Dermis microvascular lymphatic vessel endothelial cell (primary cell): ENCODE measurements around the gene FLOT2. TPM values are rescaled to one million over a fixed set of nuclear protein-coding genes. Genes with fewer than 3 reads are reported as not detected.
"Not testable (repeated sequence)": the region's sequence is repeated elsewhere in the genome, so short reads cannot be mapped to it uniquely, and the experiment has no call there.

Experiments
- DNase-seq, 2 donors: peaks; one replicate each; pipeline versions ENCODE4 v3.0.0 to v3.0.0-alpha.2; 2010; ENCODE audit warnings: low read depth in 2 of 2
- total RNA-seq: library from RNA; depleted of rRNA; stranded (reverse); fragments of >200 nt; gene quantifications from 2 replicates; pipeline ENCODE4 v1.2.1, GENCODE V29; 2014

The FLOT2 gene
- total RNA-seq, 1 donor from 2014 or later = 89.9 TPM

GRCh38 chr17:28877150-28877711, 20.3 kb downstream of the FLOT2 start:
- DNase-seq = not testable (repeated sequence)

DNA sequence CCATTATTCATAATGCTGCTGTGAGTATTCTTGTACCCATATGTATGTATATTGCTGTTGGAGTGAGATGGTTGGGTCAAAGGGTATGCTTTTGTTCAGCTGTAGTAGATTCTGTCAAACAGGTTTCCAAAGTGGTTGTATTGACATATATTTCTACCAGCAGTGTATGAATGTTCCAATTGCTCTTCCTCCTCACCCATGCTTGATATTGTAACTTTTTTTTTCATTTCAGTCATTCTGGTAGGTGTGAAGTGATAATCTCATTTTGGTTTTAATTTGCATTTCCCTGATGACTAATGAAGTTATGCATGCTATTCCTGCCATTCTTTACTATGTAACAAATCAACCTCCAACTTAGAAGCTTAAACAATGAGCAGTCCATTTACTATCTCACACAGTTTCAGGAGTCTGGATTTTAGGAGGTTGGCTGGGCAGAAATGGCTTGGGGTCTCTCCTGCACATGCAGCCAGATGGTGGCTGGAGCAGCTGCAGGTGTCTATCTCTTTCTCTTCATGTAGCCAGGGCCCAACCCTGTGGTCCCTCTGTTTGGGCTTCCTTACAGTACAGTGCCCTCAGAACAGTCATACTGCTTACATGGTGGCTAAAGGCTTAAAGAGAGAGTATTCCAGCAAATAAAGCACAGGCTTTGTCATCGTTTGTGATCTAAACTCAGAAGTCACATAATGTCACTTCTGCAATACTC, 21.5 kb downstream of the FLOT2 start:
- DNase-seq = no peak

DNA sequence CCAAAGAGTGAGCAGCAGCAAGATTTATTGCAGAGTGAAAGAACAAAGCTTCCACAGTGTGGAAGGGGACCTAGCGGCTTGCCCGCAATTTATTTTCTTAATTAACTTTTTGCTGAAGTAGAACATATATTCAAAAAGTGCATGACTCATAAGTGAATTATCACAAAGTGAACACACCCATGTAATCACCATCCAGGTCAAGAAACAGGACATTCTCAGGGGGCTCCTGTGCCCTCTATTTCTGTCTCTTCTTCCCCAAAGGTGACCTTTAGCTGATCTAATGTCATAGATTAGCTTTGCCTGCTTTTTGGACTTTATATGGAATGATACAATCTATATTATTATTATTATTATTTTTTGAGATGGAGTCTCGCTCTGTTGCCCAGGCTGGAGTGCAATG, 22.8 kb downstream of the FLOT2 start:
- no peak for DNase-seq

GRCh38 chr17:28873839-28874238, 23.7 kb downstream of the FLOT2 start:
- DNase-seq = no peak

DNA sequence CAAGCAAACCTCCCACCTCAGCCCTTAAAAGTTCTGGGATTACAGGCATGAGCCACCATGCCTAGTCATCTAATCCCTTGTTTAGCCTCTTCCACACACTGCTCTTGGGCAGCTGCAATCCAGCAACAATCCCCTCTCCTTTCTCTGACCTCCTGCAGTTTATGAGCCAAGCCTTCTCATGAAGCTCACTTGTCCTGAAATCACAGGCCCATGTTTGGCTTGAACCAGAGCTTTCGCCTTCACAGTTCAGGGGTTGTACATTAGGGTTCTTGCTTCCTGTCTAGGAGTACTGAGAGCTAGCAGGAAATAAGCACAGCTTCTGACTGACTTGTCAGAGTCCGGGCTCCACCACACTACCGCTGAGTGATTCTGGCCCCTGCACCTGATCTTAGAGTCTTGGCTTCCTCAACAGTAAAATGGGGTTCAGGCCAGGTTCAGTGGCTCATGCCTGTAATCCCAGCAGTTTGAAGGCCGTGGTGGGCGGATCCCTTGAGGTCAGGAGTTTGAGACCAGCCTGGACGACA, 26.4 kb downstream of the FLOT2 start:
- DNase-seq = no peak

DNA sequence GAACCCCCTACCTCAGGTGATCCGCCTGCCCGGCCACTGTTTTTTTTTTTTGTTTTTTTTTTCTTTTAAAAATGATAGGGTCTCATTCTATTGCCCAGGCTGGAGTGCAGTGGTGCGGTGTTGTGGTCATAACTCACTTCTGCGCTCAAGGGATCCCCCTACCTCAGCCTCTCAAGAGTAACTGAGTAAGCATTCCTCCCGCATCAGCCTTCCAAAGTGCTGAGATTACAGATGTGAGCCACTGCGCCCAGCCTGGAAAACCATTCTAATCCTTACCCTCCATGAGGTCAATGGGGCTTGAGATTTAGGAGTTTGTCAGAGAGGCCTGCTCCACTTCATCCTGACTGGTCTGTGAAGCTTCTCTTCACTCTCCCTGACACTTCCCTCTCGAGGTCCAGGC, 30.3 kb downstream of the FLOT2 start:
- DNase-seq = no peak

GRCh38 chr17:28865946-28866752, 31.4 kb downstream of the FLOT2 start:
- peak in 1 of 2 donors; percentile 82 for DNase-seq

DNA sequence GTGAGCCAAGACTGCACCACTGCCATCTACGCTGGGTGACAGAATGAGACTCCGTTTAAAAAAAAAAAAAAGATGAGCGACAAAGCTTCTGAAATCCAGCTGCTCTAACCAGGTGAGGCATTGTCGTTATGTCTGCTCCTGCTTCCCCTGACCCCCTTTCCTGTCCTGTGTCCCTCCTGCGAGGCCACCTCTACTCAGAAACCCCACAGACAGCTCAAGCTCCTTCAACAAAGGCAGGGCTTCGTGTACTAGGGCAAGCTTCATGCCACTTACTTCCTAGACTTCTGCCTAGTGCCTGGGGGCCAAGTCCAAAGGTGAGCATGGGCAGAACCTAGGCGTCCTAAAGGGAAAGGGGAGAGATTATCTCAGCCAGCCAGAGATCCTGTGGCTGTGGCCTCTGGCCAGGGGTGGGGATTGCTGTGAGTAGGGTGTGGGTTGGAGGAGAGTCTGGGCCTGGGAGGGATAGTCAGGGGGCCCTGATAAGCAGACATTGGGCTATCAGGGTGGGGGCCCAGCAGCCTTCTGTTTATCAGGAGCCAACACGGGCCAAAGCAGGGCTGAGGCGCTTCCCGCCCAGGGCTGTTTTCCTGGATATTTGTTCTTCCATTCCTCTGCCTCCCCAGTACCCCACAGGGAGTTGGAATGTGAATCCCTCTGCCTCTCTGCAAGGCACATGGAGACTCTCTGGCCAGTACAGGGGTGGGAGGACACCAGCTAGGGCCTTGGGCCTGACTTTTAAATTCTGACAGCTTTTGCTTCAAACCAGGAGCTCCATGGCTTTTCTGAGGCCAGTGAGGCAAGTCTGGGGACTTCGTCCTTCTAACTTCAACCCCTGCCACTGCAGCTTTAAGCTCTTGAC, 32.3 kb downstream of the FLOT2 start:
- peak in 1 of 2 donors; percentile 23 for DNase-seq

- no peak for DNase-seq
These were observed 33.6 kb downstream of the FLOT2 start for GRCh38 chr17:28863953-28864352.

GRCh38 chr17:28862561-28862960, 35.0 kb downstream of the FLOT2 start:
- DNase-seq = no peak

DNA sequence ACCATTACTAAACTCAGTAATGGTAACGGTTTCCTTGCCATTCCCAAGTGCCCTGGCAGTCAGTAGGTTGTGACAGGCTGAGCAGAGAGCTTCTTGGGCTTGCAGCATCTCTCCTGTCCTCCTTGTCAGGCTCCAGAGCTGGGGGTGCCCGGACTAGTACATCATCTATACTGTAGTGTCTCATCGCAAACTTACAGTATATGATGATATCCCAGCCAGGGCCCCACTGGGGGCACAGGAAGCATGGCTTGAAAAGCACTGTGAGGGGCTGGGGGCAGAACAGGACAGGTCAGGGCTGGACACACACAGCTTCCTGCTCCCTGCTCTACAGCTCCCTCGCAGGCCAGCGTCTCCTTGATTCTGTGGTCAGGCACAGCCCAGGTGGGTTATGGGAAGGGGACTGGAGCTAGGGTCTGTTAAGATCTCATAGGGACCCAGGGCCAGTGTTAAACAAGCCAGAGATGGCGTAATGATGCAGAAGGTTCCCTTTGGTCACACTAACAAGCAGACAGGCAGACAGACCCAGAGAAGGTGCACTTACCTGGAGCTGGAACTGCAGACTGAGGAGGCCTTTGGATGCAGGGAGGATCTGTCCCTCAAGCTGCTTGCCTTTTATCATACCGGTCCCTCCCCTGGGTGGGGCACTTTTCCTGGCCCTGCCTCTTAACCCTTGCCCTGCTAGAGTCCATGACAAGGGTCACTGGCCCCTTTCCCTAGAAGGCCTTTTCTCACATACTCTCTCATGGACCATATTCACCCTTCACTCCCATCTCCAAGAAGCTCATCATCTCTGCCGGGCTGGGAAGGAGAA, 35.9 kb downstream of the FLOT2 start:
- DNase-seq = no peak

GRCh38 chr17:28860363-28860808, 37.1 kb downstream of the FLOT2 start:
- DNase-seq = no peak

DNA sequence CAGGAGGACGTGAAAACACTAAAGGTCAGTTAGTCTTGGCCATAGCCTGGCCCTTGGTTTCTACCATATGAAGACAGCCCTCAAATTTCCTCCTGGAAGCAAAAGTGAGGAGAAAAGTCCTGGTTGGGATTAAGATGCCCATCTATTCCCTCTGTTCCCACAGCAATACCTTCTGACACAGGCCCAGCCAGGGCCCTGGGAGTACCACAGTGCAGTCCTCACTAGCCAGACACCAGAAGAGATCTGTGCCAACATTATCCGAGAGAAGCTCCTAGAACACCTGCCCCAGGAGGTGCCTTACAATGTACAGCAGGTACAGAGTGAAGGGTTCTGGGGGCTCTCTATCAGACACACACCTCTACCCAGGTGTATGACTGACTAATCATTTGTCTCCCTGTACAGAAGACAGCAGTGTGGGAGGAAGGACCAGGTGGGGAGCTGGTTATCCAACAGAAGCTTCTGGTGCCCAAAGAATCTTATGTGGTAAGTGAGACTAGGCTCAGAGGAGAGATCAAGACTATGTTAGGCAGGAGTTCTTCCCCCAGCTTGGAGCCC, 38.7 kb downstream of the FLOT2 start:
- DNase-seq = no peak

DNA sequence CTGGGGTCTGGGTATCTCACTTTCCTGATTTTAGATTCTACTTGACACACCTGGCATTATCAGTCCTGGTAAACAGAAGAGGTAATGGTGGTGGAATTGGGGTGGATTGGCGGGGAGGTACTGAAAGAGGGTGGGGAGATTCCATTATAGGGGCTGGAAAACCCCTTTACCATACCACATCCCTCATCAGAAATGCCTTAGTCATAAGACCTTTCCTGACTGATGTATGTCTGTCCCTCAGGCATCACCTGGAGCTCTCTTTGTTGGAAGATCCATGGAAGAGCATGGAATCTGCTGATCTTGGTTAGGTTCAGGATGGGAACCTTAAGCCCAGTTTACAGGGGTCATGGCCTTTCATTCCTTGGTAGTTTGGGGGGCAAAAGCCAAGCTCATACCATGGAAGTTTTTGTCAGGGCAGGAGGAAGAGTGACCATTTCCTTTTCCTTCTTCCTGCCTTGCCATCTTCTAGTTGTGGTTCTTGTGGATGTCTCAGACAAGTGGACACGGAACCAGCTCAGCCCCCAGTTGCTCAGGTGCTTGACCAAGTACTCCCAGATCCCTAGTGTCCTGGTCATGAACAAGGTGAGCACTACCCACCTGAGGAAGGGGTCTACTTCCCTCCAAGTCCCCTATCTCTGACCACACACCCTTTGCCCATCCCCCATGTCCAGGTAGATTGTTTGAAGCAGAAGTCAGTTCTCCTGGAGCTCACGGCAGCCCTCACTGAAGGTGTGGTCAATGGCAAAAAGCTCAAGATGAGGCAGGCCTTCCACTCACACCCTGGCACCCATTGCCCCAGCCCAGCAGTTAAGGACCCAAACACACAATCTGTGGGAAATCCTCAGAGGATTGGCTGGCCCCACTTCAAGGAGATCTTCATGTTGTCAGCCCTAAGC, 39.4 kb downstream of the FLOT2 start:
- DNase-seq = no peak

DNA sequence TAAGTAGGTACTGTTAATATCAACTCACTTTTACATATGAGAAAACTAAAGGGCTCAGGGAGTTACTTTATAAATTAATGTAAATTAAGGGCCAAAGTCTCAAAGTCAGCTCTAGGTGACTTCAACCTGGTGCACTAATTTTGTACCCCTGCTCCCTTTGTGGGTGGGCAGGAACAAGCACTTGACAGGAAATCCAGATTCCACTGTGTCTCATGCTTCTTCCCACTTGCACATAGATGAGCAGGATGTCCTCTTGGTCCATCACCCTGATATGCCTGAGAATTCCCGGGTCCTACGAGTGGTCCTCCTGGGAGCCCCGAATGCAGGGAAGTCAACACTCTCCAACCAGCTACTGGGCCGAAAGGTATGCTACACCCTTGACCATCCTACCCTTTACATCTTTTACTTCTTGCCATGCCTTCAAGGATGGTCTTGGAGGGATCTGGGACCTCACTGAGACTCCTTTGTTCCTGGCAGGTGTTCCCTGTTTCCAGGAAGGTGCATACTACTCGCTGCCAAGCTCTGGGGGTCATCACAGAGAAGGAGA, 41.4 kb downstream of the FLOT2 start:
- DNase-seq = no peak

GRCh38 chr17:28855336-28855679, 42.2 kb downstream of the FLOT2 start:
- no peak for DNase-seq

DNA sequence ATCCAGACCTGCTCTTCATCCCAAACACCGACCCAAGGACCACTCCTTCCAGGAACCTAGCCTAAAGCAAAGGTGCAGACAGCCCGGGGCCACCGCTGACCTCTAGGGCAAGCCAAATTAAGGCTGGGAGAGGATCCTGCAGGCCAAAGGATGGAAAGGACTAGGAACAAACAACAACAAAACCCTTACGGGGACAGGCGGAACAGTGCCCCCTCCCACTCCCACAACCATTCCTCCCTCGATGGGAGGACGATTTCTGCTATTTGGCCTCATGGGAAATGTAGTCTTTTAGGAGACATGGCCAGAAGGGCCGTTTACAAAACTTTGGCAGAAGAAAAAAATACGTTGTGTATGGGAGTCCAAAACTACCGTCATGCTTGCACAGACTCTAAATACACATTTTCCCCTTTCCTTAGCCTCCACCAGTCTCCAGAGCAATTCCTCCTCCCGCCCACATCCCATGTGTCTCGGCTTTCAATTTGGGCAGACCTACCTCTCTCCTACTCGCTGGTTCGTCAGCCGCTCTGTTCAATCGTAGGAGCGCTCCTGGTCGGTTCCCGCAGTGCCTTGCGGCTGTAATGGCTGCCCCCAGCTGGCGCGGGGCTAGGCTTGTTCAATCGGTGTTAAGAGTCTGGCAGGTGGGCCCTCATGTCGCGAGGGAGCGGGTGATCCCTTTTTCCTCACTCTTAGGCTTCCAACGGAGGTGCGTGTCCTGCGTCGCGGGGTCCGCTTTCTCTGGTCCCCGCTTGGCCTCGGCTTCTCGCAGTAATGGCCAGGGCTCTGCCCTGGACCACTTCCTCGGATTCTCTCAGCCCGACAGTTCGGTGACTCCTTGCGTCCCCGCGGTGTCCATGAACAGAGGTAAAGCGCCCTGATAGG, 42.8 kb downstream of the FLOT2 start, which contains the start of gene ERAL1:
ERAL1 (plus strand) TSS at position 560 of the 879 bp plus-strand sequence; CDS start at position 579, 19 bp downstream.
- peak; percentile 60 to 90 for DNase-seq

GRCh38 chr17:28853295-28853694, 44.2 kb downstream of the FLOT2 start:
- no peak for DNase-seq
